T-helper 2 cell treated with Interferon-gamma antibody and Interleukin-4, amounts not matched to agents 5 μg/mL and 100 μg/mL, for 36 hours (primary cell): Measurements from ENCODE around the gene GSTP1.
"Not testable (repeated sequence)": the region's sequence is repeated elsewhere in the genome, so short reads cannot be mapped to it uniquely, and the experiment has no call there.

Experiments
- DNase-seq: peaks from one replicate; pipeline ENCODE4 v3.0.0; 2021; ENCODE audit warnings: low spot score
- H3K27ac Mint-ChIP-seq: one replicate; pipeline ENCODE4 v1.8.0; 2021; ENCODE audit warnings: mild to moderate bottlenecking, mixed read lengths
- H3K27me3 Mint-ChIP-seq: one replicate; pipeline ENCODE4 v1.8.0; 2021; ENCODE audit warnings: low read depth, mixed read lengths
- H3K36me3 Mint-ChIP-seq: one replicate; pipeline ENCODE4 v1.8.0; 2021; ENCODE audit warnings: low read depth, mixed read lengths
- H3K4me1 Mint-ChIP-seq: one replicate; pipeline ENCODE4 v1.8.0; 2021; ENCODE audit warnings: low read depth, mixed read lengths
- H3K4me3 Mint-ChIP-seq: one replicate; pipeline ENCODE4 v1.8.0; 2022; ENCODE audit warnings: mild to moderate bottlenecking, moderate library complexity, mixed read lengths
- H3K9me3 Mint-ChIP-seq: one replicate; pipeline ENCODE4 v1.8.0; 2021; ENCODE audit warnings: mixed read lengths

GSTP1 gene

DNA sequence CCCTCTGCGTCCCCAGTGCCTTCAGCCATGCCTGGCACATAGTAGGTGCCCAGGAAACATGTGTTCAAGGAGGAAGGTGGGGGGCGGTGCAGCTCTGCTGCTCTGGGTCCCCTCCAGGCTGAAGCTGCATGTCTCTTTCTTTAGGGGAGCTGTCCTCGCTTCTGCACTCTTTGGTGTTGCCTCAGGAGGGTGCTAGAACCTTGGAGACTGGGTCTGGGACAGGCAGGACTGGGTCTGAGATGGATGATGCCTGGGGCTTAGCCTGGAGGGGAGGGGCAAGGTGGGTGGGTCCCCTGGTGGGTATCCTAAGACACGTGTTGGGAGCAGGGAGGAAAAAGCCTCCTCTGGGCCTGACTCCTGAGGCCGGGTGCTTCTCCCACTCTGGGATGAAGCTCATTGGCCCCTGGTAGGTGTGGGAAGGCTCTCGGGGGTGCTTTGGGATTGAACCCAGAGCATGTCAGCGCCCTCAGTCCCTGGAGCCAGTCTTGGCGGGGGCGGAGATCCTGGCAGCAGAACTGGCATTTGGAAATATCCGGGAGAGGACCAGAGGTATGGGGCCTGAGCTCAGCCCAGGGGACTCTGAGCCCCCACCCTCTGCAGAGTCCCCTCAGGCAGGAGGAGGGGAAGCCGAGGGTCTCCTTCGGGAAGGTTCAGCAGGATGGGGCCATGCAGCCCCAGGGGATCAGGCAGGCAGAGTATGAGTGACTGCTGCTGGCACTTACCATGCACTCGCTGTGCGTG is 6.7 kb upstream of the GSTP1 start:
- H3K27me3 Mint-ChIP-seq: peaks cover 33% of the 10 kb centered on the region
- H3K4me1 Mint-ChIP-seq: peaks cover 10% of the 10 kb centered on the region
- H3K27ac Mint-ChIP-seq: no peak overlapping the region

GRCh38 chr11:67577951-67578350 is 5.7 kb upstream of the GSTP1 start:
- H3K9me3 Mint-ChIP-seq: no peaks in the 10 kb centered on the region
- peaks cover 33% of the 10 kb centered on the region for H3K27me3 Mint-ChIP-seq
- H3K4me3 Mint-ChIP-seq: no peak overlapping the region
- peaks cover 17% of the 10 kb centered on the region for H3K4me1 Mint-ChIP-seq
- H3K36me3 Mint-ChIP-seq: no peaks in the 10 kb centered on the region
- no peak overlapping the region for H3K27ac Mint-ChIP-seq
- DNase-seq: no peak

More for the DNA sequence above, 6.7 kb upstream of the GSTP1 start:
- no peaks in the 10 kb centered on the region for H3K9me3 Mint-ChIP-seq
- no peak overlapping the region for H3K4me3 Mint-ChIP-seq
- DNase-seq: no peak
- no peaks in the 10 kb centered on the region for H3K36me3 Mint-ChIP-seq

DNA sequence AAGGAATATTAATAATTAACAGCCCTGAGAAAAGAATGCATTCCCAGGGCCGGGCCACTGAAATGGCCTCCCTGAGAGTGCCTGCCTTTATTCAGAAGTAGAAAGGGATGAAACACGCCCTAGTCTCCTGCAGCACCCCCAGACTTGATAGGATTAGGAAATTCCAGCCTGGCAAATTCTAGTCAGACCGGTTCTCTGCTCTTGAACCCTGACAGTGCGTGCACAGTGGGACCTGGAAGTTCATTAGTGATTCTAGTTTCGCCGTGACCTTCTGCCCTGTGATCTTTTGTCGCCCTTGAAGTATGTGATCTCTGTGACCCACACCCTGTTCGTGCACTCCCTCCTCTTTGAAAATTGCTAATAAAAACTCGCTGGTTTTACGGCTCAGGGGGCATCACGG is 2.1 kb upstream of the GSTP1 start:
- peaks cover 34% of the 10 kb centered on the region for H3K4me1 Mint-ChIP-seq
- H3K9me3 Mint-ChIP-seq: no peaks in the 10 kb centered on the region
- no peak for DNase-seq
- H3K36me3 Mint-ChIP-seq: peaks cover 14% of the 10 kb centered on the region
- no peak overlapping the region for H3K27ac Mint-ChIP-seq
- H3K27me3 Mint-ChIP-seq: peaks cover 21% of the 10 kb centered on the region
- H3K4me3 Mint-ChIP-seq: no peak overlapping the region

DNA sequence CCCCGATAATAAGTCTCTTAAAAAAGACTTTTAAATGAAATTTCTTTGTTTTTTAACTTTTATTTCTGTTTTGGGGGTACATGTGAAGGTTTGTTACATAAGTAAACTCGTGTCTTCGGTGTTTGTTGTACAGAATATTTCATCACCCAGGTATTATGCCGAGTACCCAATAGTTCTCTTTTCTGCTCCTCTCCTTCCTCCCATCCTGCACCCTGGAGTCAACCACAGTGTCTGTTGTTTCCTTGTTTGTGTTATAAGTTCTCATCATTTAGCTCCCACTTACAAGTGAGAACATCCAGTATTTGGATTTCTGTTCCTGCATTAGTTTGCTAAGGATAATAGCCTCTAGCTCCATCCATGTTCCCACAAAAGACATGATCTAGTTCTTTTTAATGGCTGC is 1.6 kb upstream of the GSTP1 start:
- Mint-ChIP-seq H3K36me3 (peaks cover 19% of the 10 kb centered on the region), H3K27ac (no peak overlapping the region), H3K27me3 (peaks cover 20% of the 10 kb centered on the region), H3K9me3 (no peaks in the 10 kb centered on the region), H3K4me1 (peaks cover 34% of the 10 kb centered on the region), H3K4me3 (peak overlapping the region; percentile 96)
- no peak for DNase-seq

DNA sequence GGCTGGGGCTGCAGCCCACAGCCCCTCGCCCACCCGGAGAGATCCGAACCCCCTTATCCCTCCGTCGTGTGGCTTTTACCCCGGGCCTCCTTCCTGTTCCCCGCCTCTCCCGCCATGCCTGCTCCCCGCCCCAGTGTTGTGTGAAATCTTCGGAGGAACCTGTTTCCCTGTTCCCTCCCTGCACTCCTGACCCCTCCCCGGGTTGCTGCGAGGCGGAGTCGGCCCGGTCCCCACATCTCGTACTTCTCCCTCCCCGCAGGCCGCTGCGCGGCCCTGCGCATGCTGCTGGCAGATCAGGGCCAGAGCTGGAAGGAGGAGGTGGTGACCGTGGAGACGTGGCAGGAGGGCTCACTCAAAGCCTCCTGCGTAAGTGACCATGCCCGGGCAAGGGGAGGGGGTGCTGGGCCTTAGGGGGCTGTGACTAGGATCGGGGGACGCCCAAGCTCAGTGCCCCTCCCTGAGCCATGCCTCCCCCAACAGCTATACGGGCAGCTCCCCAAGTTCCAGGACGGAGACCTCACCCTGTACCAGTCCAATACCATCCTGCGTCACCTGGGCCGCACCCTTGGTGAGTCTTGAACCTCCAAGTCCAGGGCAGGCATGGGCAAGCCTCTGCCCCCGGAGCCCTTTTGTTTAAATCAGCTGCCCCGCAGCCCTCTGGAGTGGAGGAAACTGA is 731 bp downstream of the GSTP1 start:
- Mint-ChIP-seq H3K27me3 (peaks cover 16% of the 10 kb centered on the region), H3K9me3 (no peaks in the 10 kb centered on the region), H3K4me3 (peak overlapping the region; percentile 77), H3K36me3 (peaks cover 23% of the 10 kb centered on the region), H3K27ac (peak overlapping the region; percentile 79), H3K4me1 (peaks cover 32% of the 10 kb centered on the region)
- DNase-seq: peak; percentile 24

GRCh38 chr11:67584881-67585873 is 1.6 kb downstream of the GSTP1 start:
- Mint-ChIP-seq H3K9me3 (no peaks in the 10 kb centered on the region), H3K36me3 (peaks cover 23% of the 10 kb centered on the region), H3K27ac (peak overlapping the region; percentile 67), H3K4me1 (peaks cover 25% of the 10 kb centered on the region), H3K4me3 (peak overlapping the region; percentile 77), H3K27me3 (peaks cover 11% of the 10 kb centered on the region)
- no peak for DNase-seq

GRCh38 chr11:67585911-67586310 is 2.3 kb downstream of the GSTP1 start:
- Mint-ChIP-seq H3K4me1 (peaks cover 25% of the 10 kb centered on the region), H3K36me3 (peaks cover 23% of the 10 kb centered on the region), H3K9me3 (no peaks in the 10 kb centered on the region), H3K27me3 (peaks cover 8% of the 10 kb centered on the region), H3K27ac (peak overlapping the region; percentile 23), H3K4me3 (no peak overlapping the region)
- no peak for DNase-seq

GRCh38 chr11:67586568-67587250 is 3.1 kb downstream of the GSTP1 start:
- H3K36me3 Mint-ChIP-seq: peaks cover 23% of the 10 kb centered on the region
- no peak for DNase-seq
- H3K27ac Mint-ChIP-seq: no peak overlapping the region
- peaks cover 25% of the 10 kb centered on the region for H3K4me1 Mint-ChIP-seq
- H3K9me3 Mint-ChIP-seq: no peaks in the 10 kb centered on the region
- H3K4me3 Mint-ChIP-seq: no peak overlapping the region
- H3K27me3 Mint-ChIP-seq: peaks cover under 1% of the 10 kb centered on the region

DNA sequence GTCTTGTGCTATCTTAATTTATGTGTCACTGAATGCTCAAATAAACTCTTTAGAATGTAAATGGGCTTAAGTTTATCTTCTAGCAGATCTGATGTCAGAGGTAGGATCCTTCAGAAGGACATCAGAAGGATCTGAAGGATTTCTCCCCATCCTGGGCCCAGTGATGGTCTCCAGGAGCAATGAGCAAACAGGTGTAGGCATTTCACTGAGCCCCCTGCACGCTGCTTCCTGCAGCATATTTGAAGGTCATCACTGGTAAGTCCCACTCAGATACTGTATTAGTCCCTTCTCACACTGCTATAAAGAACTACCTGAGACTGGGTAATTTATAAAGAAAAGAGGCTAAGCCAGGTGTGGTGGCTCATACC is 4.5 kb downstream of the GSTP1 start:
- H3K36me3 Mint-ChIP-seq: peaks cover 23% of the 10 kb centered on the region
- no peak overlapping the region for H3K27ac Mint-ChIP-seq
- peaks cover 19% of the 10 kb centered on the region for H3K4me1 Mint-ChIP-seq
- H3K9me3 Mint-ChIP-seq: no peaks in the 10 kb centered on the region
- DNase-seq: no peak
- peaks cover 1% of the 10 kb centered on the region for H3K27me3 Mint-ChIP-seq
- H3K4me3 Mint-ChIP-seq: no peak overlapping the region

GRCh38 chr11:67588899-67589415 is 5.3 kb downstream of the GSTP1 start:
- H3K27me3 Mint-ChIP-seq, DNase-seq, H3K27ac Mint-ChIP-seq, H3K4me3 Mint-ChIP-seq, H3K9me3 Mint-ChIP-seq: not testable (repeated sequence)
- Mint-ChIP-seq H3K4me1 (peaks cover 16% of the 10 kb centered on the region), H3K36me3 (peaks cover 22% of the 10 kb centered on the region)

- Mint-ChIP-seq H3K9me3 (peaks cover 4% of the 10 kb centered on the region), H3K4me1 (no peaks in the 10 kb centered on the region), H3K27ac (no peak overlapping the region), H3K4me3 (no peak overlapping the region), H3K27me3 (peaks cover 13% of the 10 kb centered on the region), H3K36me3 (no peaks in the 10 kb centered on the region)
- no peak for DNase-seq
Measured at GRCh38 chr11:67592880-67593564, 9.4 kb downstream of the GSTP1 start.

DNA sequence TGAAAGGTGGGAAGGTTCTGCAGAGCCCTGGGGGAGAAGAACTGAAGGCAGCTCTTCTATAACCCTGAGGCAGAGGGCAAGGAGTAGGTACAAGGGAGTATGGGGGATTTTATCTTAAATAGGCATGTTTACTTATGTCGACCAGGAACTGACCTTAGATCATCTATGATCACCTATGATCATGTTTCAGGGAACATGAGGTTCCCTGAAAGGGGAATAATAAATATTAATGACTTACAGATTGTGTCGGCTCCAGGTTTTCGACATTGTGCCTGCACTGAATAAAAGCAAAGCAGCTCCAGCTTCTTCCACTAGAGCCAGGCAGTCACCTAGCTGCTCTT is 9.9 kb downstream of the GSTP1 start:
- Mint-ChIP-seq H3K9me3 (peaks cover 4% of the 10 kb centered on the region), H3K4me3 (no peak overlapping the region), H3K27me3 (peaks cover 13% of the 10 kb centered on the region), H3K27ac (no peak overlapping the region), H3K36me3 (no peaks in the 10 kb centered on the region), H3K4me1 (no peaks in the 10 kb centered on the region)
- DNase-seq: no peak

DNA sequence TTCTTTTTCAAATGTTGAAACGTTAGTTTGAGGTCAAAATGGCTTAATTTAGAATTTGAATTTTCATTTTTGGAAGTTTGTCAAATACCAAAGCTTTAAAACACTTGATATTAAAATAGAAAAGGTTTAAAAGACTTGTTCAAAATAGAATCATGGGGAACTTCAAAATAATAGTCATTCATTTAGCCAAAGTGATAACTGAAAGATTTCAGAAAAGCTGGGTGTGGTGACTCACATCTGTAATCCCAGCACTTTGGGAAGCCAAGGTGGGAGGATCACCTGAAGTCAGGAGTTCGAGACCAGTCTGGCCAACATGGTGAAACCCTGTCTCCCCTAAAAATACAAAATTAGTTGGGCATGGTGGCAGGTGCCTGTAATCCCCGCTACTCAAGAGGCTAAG is 10.9 kb downstream of the GSTP1 start:
- no peaks in the 10 kb centered on the region for H3K36me3 Mint-ChIP-seq
- H3K4me3 Mint-ChIP-seq: no peak overlapping the region
- peaks cover 4% of the 10 kb centered on the region for H3K9me3 Mint-ChIP-seq
- H3K4me1 Mint-ChIP-seq: peaks cover 2% of the 10 kb centered on the region
- DNase-seq: no peak
- peaks cover 18% of the 10 kb centered on the region for H3K27me3 Mint-ChIP-seq
- no peak overlapping the region for H3K27ac Mint-ChIP-seq
